A172 (cell line): ENCODE results near the gene TRIM22. TPM values are rescaled to one million over a fixed set of nuclear protein-coding genes. Genes with fewer than 3 reads are reported as not detected.

Source experiments
- DNase-seq: peaks from one replicate; pipeline ENCODE4 v3.0.0-alpha.2; 2015; ENCODE audit warnings: low spot score
- total RNA-seq: library from RNA; depleted of rRNA; stranded (reverse); fragments of >200 nt; shearing (Covaris generic); gene quantifications from 2 replicates; pipeline ENCODE4 v1.2.3, GENCODE V29; 2014; rRNA removed

The TRIM22 gene
- total RNA-seq, 1 experiment from 2014 or later, result 43.0 TPM

DNA sequence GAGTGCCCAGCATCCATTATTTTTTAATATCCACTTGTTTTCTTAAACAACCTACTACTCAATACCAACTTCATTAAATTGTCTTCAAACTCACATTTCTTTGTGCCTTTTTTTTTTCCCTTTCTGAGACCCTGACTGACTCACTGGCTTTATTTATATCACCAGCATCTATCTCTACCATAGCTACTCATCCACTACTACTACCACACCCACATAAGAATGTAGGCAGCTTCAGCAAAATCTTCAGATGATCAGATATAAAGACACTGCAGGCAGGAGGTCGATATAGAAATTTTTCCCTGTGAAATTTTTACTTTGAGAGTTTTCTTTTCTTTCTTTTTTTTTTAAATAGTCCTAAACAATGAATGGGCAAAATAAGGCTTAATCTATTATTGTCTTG lies 48.8 kb downstream of the TRIM22 start:
- DNase-seq, result no peak

DNA sequence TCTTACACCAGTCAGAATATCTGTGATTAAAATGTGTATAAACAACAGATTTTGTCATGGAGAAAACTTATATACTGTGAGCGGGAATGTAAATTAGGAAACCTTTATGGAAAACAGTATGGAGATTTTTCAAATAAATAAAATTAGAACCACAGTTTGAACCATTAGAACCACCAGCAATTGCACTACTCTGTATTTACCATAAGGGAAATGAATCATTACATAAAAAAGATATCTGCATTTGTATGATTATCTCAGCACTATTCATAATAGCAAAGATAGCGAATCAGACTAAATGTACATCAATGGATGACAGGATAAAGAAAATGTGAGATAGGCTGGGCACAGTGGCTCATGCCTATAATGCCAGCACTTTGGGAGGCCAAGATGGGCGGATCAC lies 57.0 kb downstream of the TRIM22 start:
- DNase-seq, result no peak

DNA sequence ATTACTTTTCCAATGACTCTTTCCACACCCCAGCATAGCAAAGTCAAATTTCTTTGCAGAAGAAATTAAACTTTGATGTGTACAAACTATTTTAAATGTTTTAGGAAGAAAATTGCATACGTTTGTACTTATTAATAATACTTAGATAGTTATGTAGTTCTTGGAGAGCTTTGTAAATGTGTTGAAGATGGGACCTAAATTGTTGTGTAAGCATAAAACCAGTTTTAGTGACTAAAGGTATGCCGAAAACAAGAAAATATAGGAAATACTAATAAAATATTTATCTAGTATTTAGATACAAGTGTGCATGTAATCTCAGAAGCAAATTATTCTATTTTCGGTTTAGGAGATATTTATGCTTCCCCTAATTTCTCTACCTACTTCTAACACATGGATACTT lies 60.2 kb downstream of the TRIM22 start:
- DNase-seq, result no peak

DNA sequence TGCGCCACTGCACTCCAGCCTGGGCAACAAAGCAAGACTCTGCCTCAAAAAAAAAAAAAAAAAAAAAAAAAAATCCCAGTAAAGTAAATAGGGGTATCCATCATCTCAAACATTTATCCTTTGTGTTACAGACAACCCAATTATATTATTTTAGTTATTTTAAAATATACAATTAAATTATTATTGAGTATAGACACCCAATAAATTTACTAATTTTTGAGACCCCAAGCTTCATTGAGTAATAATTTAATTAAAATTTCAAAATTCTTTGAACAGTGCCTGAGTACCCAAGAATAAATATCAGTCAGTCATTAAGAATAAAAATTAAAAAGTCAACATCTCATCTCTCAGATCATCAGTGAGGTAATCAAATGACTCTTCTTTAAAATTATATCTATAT lies 64.4 kb downstream of the TRIM22 start, which contains the start of gene OR52N4:
TSS of gene OR52N4 (plus strand) at position 301 of the 400 bp plus-strand sequence. CDS start 498 bp downstream, outside the sequence.
- no peak for DNase-seq

Other genes with a start within 250 kb of the TRIM22 start
- 0.55 TPM in 1 of 2 replicates, not detected in the other for gene OR51I1, start 248.3 kb upstream of the TRIM22 start, total RNA-seq
- not detected in 2 replicates for gene OR51I2, start 240.5 kb upstream of the TRIM22 start, total RNA-seq
- gene OR52D1, start 201.1 kb upstream of the TRIM22 start, total RNA-seq, result not detected in 2 replicates
- gene UBQLN3, start 179.8 kb upstream of the TRIM22 start, total RNA-seq, result not detected in 2 replicates
- not detected in 2 replicates for gene UBQLNL, start 173.1 kb upstream of the TRIM22 start, total RNA-seq
- not detected in 2 replicates for gene OR52H1, start 141.2 kb upstream of the TRIM22 start, total RNA-seq
- gene OR52B6, start 108.9 kb upstream of the TRIM22 start, total RNA-seq, result not detected in 2 replicates
- gene TRIM6, start 93.2 kb upstream of the TRIM22 start, total RNA-seq, result 5.0 and 6.7 TPM in 2 replicates
- gene TRIM34, start 64.8 kb upstream of the TRIM22 start, total RNA-seq, result 13.8 and 18.4 TPM in 2 replicates
- 32.9 and 47.7 TPM in 2 replicates for gene TRIM5, start 4.7 kb upstream of the TRIM22 start, total RNA-seq
- gene OR56B1, start 46.7 kb downstream of the TRIM22 start, total RNA-seq, result not detected in 2 replicates
- gene OR52N4, start 64.5 kb downstream of the TRIM22 start, total RNA-seq, result not detected in 2 replicates
- not detected in 2 replicates for gene OR52N5, start 93.6 kb downstream of the TRIM22 start, total RNA-seq
- not detected in 2 replicates for gene OR52N1, start 101.5 kb downstream of the TRIM22 start, total RNA-seq
- not detected in 2 replicates for gene OR52N2, start 119.1 kb downstream of the TRIM22 start, total RNA-seq
- gene OR52E6, start 152.1 kb downstream of the TRIM22 start, total RNA-seq, result not detected in 2 replicates
- gene OR52E8, start 167.9 kb downstream of the TRIM22 start, total RNA-seq, result not detected in 2 replicates
- gene OR52E4, start 190.8 kb downstream of the TRIM22 start, total RNA-seq, result not detected in 2 replicates
- not detected in 2 replicates for gene OR52E5, start 203.4 kb downstream of the TRIM22 start, total RNA-seq